Astrocyte (in vitro differentiated cells and primary cell): ENCODE results near the gene ZNF48.

ENCODE experiments used
- CTCF ChIP-seq: IDR thresholded peaks from 2 replicates; pipeline ENCODE4 v1.5.1; 2011; ENCODE audit warnings: low read depth, mild to moderate bottlenecking, inconsistent platforms, low read length, moderate library complexity; ENCODE audit not compliant: insufficient read depth
- EZH2 ChIP-seq: IDR thresholded peaks from 2 replicates; pipeline ENCODE4 v1.6.1; 2012; ENCODE audit warnings: mild to moderate bottlenecking, low read length, inconsistent platforms; ENCODE audit not compliant: insufficient read depth

- TF ChIP-seq CTCF = no peak
- no peak for TF ChIP-seq EZH2
Observed at GRCh38 chr16:30429418-30429677, 34.1 kb downstream of the ZNF48 start.
